Esophagus mucosa (tissue), 1 donor: Measurements from ENCODE around the gene USP36. TPM values are rescaled to one million over a fixed set of nuclear protein-coding genes. Genes with fewer than 3 reads are reported as not detected.
A peak's percentile ranks its signal among the peaks of the same experiment; 100 is the strongest.

Experiments
- ATAC-seq: fragments of 200-7000 bp; cut with Tn5 transposase; one replicate; pipeline ENCODE4 v1.9.1; 2020
- total RNA-seq: library from RNA; stranded (reverse); gene quantifications from one replicate; pipeline ENCODE4 v1.2.4, GENCODE V29; 2023
- donor health status: DM: yes; HTN: yes; CAD: no.

The USP36 gene
- total RNA-seq, 1 donor from 2014 or later, result 26.4 TPM

GRCh38 chr17:78808163-78808562 is 32.5 kb downstream of the USP36 start:
- no peak for ATAC-seq

GRCh38 chr17:78806451-78806850 is 34.2 kb downstream of the USP36 start:
- peak; percentile 28 for ATAC-seq

GRCh38 chr17:78805301-78805700 is 35.3 kb downstream of the USP36 start:
- peak; percentile 18 for ATAC-seq

DNA sequence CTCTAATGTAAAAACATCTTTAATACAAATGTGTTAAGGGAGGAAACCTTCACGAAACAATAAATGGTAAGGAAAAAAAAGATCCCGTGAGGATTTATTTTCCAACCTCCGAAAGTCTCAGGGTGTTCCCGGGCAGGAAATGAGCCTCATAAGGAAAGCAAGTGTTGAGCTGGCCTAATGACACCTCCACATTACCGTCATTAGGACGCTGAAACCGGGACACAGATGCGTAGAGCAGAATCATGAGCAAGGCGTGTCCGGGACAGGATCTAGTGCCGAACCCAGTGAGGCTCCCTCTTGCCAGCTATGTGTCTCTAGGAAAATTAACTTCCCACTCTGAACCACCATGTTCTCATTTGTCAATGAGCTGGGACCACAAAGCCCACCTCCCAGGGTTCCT is 35.8 kb downstream of the USP36 start:
- peak; percentile 19 for ATAC-seq

DNA sequence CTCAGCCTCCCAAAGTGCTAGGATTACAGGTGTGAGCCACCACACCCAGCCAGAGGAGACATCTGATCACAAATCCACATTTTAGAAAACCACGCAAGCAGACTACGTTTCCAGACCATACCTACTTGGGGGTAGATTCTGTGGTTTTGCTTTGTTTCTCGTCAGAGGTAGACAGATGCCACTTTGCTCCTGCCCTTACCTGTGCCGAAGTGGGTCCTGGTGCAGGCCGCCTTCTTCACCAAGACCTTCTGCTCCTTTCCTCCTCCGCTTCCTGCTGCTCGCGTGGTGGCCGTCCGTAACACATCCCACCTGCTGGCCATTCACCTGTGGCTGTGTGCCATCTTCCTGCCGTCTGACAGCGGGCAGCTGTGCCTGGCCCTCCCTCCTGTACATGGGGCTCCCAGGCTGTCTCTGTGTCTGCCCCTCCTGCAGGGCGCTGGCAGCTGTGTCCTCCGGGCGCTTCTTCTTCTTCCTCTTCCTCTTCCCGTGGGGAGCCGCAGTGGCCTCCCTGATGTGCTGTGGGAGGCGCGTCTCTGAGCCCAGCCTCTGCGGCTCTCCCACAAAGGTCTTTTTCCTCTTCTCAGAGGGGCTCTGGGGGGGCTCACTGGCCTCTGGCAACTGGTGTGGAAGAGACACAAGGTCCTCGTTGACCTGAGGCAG is 37.3 kb downstream of the USP36 start:
- ATAC-seq, result no peak

DNA sequence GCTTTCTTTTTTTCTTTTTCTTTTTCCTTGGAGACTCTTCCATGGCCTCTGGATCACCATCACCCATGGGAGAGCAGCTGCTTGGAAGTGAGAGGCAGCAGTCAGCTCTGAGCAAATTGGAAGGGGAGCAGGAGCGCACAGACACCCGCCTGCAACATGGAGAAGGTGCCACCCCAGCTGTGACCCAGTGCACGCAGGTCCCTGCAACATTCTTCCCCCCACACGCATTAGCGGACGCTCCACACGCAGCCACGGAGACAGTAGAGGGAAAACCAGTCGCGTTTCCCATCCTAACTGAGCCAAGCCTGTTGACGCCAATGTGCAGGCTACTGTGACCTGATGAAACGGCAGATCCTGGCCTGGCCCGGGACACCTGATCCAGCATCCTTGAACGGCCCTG is 38.2 kb downstream of the USP36 start:
- ATAC-seq, result no peak

- peak; percentile 2 for ATAC-seq
Measured at GRCh38 chr17:78802008-78802407, 38.6 kb downstream of the USP36 start.

GRCh38 chr17:78800132-78800931 is 40.3 kb downstream of the USP36 start:
- no peak for ATAC-seq

GRCh38 chr17:78798695-78799559 is 41.7 kb downstream of the USP36 start:
- ATAC-seq, result no peak

- ATAC-seq, result peak; percentile 34
Measured at GRCh38 chr17:78797691-78798585, 42.7 kb downstream of the USP36 start.

GRCh38 chr17:78797213-78797612 is 43.4 kb downstream of the USP36 start:
- no peak for ATAC-seq

DNA sequence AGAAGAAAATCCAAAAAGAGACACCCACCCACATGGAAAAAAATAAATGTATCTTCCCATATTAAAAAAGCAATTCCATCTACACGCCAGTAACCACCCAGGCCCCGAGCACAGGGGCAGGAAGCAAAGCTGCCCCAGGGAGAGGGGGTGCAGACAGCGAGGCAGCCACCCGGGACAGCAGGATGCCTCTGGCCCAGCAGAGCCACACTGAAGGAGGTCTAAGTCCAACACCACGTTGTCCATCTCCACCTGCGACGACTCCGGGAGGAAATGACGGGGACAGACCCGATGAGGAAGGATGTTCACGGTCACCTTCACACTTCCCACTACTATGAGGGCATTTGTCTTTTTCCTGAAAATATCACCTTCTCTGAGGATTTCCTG is 44.1 kb downstream of the USP36 start:
- no peak for ATAC-seq

GRCh38 chr17:78795861-78796516 is 44.6 kb downstream of the USP36 start:
- no peak for ATAC-seq

DNA sequence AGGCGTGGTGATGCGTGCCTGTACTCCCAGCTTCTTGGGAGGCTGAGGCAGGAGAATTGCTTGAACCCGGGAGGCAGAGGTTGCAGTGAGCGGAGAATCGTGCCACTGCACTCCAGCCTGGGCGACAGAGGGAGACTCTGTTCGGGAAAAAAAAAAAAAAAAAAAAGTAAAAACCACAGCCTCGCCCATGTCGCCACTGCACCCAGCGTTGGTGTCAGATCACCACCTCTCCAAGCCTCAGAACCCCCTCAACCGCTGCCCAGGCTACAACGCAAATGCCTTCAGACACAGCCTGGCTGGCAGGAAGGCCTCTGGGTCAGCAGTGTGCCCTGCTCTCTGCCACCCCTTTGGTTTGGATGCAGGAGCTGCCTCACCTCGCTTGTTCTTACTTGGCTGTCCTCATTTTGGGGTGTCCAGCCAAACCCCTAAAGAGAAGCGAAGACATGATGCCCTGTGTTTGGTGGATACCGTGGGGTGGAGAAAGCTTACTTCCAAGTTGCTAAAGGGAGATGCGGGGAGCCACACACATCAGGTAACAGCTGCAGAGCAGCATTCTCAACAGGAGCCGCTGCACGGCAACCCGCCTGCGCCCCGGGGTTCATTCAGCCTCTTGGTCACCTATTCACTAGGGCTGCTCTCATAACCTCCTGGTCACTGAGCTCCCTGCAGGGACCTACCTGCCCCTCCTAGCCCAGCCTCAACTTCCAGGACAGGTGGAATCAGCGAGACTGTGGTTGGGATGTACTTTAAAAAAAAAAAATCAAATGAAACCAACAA is 45.6 kb downstream of the USP36 start:
- no peak for ATAC-seq

DNA sequence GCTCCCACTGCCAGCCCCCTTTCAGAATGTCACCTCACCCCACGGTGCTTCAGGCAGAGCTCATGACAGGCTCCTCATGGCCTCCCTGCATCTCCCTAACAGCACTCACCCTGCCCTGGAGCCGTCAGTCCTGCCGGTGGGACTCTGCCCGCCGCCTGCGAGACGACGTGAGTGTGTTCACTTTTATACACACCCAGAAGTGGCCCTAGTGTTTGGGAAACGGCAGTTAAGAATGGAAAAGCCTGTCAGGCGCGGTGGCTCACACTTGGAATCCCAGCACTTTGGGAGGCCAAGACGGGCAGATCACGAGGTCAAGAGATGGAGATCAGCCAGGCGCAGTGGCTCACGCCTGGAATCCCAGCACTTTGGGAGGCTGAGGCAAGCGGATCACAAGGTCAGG is 46.2 kb downstream of the USP36 start:
- ATAC-seq, result no peak

- ATAC-seq, result no peak
Measured at GRCh38 chr17:78793968-78794367, 46.6 kb downstream of the USP36 start.

DNA sequence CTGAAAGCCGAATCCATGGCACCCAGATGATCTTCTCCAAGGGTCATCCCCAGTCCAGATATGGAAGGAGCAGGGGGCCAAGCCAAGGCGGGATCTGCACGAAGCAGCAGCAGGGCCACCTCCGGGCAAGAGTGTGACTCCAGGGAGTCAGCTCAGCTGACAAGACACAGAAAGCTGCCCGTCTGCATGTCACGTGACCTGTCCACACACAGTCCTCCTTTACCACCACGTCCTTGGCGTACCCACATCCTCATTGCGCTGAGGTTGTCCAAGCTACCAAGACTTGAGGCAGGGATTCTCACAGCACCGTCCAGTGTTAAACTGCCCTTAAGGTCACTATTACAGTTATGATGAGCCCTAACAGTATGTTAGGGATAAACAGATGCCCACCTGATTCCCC is 47.2 kb downstream of the USP36 start:
- ATAC-seq, result no peak

- no peak for ATAC-seq
Measured at GRCh38 chr17:78791840-78792709, 48.5 kb downstream of the USP36 start.

DNA sequence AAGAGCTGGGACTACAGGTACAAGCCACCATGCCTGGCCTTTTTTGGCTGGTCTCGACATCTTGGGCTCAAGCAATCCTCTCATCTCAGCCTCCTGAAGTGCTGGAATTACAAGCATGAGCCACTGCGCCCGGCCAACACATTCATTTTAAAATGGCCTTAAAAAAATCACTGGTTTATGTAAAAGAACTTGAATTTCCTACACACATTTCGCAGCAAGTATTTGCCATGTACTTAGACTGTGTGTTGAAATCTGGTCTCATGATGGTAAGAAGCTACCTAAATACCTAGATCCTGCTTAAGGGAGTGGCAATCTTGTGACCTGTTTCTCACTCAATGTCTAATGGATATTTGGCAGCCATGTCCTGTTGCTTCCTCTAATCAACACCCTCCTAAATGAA is 50.1 kb downstream of the USP36 start:
- ATAC-seq, result peak; percentile 60

GRCh38 chr17:78789663-78790181 is 50.9 kb downstream of the USP36 start:
- peak; percentile 5 for ATAC-seq
